Posterior cingulate gyrus (tissue), 11 donors: ENCODE data around the gene KRTAP5-7.
"Not testable (repeated sequence)": the region's sequence is repeated elsewhere in the genome, so short reads cannot be mapped to it uniquely, and the experiment has no call there.

Experiments
- DNase-seq, 10 donors: peaks; one replicate each; pipeline versions ENCODE4 v3.0.0 to v3.0.0-alpha.2; 2020 to 2021; ENCODE audit warnings: mixed read lengths in 3 of 10
- intact Hi-C: fragments of 100-400 bp; cut with DNase I; formaldehyde crosslinking; loops from one replicate; pipeline ENCODE4 v1.15.1; 2023

The KRTAP5-7 gene, protein sequence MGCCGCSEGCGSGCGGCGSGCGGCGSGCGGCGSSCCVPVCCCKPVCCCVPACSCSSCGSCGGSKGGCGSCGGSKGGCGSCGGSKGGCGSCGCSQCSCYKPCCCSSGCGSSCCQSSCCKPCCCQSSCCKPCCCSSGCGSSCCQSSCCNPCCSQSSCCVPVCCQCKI

DNA sequence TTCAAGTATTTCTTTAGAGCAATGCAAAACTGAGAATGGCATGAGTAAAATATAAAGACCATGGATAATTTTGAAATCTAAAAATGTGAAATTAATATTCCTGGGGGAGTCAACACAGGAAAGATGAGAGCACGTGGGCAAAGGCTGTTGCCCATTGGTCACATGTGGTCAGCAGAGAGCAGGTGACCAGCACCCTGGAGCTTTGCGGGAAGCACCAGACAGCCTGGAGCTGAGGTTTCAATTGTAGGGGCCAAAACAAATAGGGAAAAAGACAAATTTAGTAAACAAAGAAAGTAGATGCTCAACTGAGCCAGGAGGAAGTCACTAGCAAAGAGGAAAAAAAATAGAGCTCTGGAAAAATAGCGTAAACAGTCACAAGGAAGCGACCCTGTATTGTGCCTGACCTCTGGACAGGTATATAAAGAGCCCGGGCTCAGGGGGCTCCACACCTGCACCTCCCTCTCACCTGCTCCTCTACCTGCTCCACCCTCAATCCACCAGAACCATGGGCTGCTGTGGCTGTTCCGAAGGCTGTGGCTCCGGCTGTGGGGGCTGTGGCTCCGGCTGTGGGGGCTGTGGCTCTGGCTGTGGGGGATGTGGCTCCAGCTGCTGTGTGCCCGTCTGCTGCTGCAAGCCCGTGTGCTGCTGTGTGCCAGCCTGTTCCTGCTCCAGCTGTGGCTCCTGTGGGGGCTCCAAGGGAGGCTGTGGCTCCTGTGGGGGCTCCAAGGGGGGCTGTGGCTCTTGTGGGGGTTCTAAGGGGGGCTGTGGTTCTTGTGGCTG lies at the start of gene KRTAP5-7:
Gene KRTAP5-7, plus strand, starts transcription at position 472 of the 780 bp plus-strand sequence. Its CDS starts 34 bp downstream, at position 506.
- DNase-seq, intact Hi-C loops: not testable (repeated sequence)

DNA sequence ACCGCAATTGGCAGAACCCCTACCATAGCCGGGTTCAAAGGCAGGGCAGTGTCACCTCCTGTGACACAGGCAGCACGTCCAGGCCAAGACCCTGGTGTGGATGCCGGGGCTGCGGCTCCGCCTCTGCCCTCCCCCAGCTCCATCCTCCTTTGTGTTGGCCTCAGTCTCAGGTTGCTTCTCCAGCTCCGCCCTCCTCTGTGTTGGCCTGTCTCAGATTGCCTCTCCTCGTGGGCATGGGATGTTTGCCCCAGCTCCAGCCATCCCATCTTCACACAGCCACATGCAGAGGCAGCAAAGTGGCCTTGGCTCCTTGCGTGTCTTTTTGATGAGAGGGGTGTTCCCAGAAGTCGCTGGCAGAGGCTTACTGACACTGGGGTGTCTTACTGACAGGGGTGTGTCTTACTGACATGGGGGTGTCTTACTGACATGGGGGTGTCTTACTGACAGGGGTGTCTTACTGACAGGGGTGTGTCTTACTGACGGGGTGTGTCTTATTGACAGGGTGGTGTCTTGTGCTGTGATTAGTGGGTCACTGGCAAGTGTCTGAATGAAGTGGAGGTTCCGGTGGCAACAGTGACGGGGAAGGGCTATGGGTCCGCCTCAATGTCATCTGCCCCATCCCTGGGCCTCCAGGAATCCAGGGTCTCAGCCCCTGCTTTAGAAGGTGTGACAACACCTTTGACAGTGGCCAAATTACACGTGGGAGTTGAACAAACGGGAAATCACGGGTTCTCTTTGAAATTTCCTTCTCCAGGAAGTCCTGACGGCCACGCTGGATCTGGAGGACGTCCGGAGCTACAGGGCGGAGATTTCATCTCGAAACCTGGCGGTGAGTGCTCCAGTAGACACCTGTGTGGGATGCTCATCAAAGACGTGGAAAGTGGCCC lies 49.2 kb upstream of the KRTAP5-7 start:
- intact Hi-C loops: no loop called here

DNA sequence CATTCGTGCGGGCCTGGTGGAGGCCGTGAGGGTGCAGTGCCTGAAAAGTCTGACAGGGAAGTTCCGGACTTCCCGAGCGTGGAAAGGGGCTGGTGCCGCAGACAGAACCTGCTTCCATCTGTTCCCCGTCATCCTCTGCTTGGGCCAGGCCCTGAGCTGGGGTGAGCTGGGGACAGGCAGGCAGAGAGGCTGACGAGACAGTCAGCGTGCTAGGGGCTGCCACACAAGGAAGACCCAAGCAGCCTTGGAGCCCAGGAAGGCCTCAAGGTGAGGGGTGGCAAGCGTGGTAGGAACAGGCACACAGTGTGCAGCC lies 48.6 kb upstream of the KRTAP5-7 start:
- intact Hi-C loops: no loop called here
- DNase-seq: peak in 3 of 10 donors; percentile 21 to 82 (median 70)

More for the DNA sequence above, 49.2 kb upstream of the KRTAP5-7 start:
- DNase-seq: peak in 4 of 10 donors; percentile 13 to 58 (median 34)

DNA sequence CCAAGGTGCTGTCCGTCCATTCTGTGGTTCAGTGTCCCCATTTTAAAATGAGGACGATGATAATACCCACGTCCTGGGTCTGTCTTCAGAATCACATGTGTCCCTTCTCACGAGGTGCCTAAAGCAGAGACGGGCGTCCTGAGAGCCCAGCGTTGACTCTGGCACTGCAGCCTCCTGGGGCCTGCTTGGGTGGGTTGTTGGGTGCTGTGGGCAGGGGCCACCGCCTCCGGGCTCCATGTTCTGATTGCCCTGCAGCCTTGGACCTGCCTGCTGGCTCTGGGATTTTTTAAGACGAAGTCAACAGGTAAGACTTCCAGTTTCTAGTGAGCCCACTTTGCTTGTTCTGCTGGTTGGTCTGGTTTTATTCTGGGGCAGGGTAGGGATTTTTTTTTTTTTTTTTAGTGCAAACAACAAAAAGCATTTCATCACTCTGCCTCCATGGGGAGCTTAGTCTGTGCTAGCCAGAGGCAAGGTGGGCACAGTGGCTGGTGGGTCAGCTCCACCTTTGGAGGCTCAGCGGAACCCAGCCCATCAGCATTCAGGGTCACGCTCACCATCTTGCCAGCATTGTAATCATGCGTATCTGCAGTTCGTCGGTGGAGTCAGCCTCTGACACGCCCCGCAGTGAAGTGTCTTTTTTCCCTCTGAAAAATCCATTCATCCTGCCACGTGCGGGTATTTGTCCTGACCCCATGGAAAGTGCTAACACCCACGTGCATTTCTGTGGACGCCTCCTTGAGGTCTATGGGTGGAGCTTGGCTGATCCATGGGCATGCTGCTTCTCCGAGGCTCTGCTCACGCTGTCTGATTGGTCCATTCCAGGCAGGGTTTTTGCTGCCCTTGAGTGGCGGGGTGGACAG lies 45.7 kb upstream of the KRTAP5-7 start:
- intact Hi-C loops: no loop called here
- peak in 3 of 10 donors; percentile 36 to 50 (median 43) for DNase-seq

DNA sequence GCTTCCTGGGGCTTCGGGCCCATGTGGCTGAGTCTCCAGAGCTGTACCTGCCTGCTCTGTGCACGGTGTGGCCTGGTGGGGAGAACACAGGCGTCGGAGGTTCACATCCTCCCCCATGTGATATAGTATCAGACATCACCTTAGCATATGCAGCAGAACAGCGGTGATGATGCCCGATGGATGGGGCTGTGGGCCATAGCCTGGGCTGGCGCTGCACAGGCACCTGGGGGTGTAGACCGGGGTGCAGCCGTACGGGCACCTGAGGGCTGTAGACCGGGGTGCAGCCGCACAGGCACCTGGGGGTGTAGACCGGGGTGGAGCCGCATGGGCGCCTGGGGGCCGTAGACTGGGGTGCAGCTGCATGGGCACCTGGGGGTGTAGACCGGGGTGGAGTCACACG lies 44.9 kb upstream of the KRTAP5-7 start:
- DNase-seq: peak in 2 of 10 donors; percentile 55 to 67
- intact Hi-C loops: no loop called here

DNA sequence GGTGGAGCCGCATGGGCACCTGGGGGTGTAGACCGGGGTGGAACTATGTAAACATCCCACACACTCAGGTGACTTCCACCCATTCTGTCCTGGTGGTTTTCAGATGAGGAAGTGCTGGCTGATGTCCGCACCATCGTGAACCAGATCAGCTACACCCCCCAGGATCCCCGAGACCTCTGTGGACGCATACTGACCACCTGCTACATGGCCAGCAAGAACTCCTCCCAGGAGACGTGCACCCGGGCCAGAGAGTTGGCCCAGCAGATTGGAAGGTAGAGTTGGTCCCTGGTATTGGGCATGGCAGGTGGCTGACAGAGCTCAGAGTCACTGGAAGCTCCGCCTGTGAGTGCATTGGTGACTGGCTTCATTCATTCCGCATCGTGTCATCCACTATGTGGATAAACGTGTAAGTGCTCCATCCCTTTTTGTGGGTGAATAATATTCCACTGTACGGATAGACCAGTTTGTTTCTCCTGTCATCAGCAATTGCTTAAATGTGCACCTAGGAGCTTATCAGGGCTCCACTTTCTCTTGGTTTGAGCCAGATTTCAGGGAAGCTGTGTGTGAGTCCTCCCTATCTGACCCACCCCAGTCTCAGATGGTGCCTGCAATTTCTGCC lies 44.2 kb upstream of the KRTAP5-7 start:
- intact Hi-C loops: no loop called here
- peak in 2 of 10 donors; percentile 32 to 49 for DNase-seq

DNA sequence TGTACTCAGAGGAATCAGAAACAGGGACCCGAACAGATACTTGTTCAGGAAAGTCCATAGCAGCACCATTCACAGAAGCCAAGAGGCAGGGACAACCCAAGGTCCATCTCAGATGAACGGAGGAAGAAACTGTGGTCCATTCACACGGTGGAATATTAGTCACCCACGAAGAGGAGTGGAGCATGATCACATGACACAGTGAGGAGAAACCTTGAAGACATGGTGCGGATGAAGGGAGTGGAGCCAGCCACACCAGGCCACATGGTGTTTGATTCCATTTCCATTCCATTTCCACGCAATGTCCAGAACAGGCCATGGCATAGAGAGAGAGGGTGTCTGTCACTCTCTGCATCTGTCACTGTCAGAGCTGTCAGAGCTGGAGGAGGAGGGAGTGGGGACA lies 43.4 kb upstream of the KRTAP5-7 start:
- intact Hi-C loops: no loop called here
- DNase-seq: peak in 1 of 10 donors; percentile 6

DNA sequence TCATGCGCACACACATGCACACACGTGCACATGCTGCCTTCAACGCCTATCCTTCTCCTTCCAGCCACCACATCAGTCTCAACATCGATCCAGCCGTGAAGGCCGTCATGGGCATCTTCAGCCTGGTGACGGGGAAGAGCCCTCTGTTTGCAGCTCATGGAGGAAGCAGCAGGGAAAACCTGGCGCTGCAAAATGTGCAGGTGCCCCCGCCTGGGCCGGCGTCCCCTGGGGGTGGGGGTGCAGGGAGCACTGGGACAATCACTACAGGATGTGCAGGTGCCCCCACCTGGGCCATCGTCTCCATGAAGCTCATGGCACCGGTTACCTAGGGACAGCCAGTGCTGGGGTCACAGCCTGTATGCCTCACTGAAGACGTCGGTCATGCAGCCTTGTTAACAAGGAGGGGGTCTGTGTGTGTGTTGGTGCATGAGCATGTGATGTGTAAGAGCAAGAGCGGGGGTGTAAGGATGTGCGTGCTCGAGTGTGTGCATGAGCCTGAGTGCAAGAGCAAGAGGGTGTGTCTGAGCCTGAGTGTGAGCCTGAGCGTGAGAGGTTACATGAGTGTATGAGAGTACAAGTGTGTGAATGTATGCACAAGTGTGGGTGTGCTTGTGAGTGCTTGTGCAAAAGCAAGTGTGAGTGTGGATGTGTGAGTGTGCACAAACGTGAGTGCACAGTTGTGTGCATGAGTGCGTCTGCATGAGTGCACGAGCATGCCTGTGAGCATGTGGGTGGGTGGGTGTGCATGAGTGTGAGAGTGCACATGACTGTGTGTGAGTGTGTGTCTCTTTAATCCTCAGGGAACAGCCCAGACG lies 42.6 kb upstream of the KRTAP5-7 start:
- intact Hi-C loops: no loop called here

DNA sequence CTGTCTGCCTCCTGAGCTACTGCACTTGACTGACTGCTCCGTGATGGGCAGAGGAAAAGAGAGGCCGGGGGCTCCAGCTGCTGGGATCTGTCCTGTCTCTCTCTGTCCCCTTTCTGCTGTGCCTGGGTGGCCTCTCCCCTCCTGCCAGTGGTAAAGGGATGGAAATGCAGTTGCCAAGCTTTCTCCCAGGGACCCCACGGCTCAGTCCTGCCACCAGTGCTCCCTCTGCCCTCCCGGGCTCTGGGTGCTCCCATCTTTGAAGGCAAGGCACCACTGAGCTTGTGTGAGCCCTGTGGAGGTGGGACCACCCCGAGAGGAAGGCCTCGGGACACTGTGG lies 42.0 kb upstream of the KRTAP5-7 start:
- peak in 2 of 10 donors; percentile 30 to 65 for DNase-seq
- intact Hi-C loops: no loop called here

More for the DNA sequence above, 42.6 kb upstream of the KRTAP5-7 start:
- DNase-seq: peak in 2 of 10 donors; percentile 58 to 62

DNA sequence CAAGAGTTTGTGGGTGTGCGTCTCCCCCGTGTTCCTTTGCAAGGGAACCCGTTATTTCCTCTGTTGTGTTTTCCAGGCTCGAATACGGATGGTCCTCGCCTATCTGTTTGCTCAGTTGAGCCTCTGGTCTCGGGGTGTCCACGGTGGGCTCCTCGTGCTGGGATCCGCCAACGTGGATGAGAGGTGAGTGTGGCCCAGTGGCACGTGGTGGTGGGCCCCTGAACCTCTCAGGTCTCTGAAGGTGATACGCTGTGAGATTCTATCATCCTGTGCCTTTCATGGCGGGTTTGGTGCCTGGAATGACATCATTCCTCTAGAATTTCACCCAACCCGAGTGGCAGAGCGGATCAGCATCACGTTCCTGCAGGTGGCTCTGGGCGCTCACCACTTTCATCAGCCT lies 41.6 kb upstream of the KRTAP5-7 start:
- peak in 2 of 10 donors; percentile 73 to 76 for DNase-seq
- intact Hi-C loops: no loop called here

DNA sequence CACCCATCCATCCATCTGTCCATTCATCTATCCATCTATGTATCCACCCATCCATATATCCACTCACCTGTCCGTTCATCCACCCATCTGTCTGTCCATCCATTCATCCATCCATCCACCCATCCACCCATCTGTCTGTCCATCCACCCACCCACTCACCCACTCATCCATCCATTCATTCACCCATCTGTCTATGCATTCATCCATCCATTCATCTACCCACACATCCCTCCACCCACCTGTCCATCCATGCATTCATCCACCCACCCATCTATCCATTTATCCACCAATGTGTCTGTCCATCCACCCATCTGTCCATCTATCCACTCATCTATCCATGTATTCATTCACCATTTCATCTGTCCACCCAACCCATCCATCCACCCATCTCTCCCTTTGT lies 40.7 kb upstream of the KRTAP5-7 start:
- DNase-seq: no peak
- intact Hi-C loops: no loop called here

DNA sequence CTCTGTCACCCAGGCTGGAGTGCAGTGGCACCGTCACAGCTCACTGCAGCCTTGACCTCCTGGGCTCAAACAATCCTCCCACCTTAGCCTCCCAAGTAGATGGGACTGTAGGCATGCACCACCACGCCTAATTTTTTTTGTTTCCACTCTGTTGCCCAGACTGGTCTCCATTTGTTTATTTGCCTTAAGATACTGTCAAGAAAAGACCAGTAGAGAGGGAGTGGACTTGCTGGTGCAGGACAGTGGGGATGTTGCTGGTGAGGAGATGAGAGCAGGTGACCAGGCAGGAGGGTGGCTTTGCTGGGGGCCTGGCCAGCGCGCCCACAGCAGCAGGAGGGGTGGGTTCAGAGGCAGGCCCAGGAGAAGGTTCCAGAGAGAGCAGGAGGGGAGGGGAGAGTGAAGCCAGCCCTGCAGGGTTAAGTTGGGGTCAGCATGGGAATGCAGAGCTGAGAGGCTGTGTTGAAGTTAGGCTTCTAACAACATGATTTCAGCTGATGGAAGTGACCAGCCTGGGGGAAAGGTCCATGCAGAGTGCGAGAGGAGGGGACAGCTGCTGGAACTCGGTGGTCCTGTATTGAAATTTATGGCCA lies 38.3 kb upstream of the KRTAP5-7 start:
- intact Hi-C loops: no loop called here
- no peak for DNase-seq

DNA sequence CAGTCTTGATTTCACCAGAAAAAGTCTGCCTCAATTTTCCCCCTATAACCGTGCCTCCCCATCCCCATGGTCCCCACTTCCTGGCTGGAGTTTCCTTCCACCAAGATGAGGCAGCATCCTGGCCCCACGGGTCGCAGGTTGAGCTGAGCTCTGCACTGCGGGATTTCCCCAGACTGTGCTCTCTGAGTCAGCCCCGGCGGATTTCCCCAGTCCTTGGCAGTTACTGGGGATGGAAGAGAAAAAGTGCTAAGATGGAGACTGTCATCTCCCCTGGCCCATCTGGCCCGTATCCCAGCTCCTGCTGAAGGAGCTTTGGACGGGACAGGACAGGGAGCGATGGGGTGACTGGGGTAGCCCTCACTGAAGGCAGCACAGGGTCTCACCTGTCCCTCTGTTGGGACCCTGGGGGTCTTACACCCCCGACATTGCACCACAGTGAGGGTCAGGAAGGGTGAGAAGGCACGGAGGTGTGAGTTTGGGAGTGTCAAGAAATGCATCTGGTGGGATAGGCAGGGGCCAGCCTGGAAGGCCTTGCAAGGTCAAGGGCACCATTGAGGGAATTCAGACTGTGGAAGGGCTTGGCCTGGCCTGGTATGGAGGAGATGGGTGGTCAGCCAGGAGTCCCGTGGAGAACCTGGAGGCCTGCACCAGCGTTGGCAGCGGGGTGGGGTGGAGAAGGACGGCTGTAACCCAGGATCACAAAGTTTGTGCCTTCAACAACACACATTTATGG lies 37.6 kb upstream of the KRTAP5-7 start:
- intact Hi-C loops: no loop called here

DNA sequence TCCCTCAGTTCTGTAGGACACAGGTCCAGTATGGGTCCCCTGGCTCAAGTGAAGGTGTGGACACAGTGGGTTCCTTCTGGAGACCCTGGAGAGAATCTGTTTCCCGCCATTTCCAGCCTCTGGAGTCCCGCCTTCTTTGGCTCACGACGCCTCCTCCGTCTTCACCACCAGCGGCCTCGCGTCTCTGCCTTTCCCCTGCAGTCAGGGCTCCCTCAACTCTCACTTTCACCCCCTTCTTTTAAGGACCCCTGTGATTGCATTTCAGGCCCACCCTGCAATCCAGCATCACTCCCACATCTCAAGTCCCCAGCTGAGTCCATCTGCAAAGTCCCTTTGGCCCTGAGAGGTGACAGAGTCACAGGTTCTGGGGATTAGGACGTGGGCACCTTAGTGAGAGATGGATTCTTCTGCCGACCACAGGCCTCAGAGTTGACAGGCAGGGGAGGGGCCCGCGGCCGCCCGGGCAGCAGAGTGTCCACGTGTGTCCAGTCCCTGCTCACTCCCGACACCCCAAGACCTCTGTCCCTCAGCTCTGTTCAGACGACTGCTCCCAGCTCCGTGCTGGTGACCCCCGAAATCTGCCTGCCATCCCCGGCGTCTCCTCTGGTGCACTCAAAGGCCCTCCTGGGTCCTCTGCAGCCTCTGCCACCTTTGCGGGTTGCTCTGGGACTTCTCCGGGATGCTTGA lies 36.9 kb upstream of the KRTAP5-7 start:
- intact Hi-C loops: no loop called here

More for the DNA sequence above, 37.6 kb upstream of the KRTAP5-7 start:
- no peak for DNase-seq

DNA sequence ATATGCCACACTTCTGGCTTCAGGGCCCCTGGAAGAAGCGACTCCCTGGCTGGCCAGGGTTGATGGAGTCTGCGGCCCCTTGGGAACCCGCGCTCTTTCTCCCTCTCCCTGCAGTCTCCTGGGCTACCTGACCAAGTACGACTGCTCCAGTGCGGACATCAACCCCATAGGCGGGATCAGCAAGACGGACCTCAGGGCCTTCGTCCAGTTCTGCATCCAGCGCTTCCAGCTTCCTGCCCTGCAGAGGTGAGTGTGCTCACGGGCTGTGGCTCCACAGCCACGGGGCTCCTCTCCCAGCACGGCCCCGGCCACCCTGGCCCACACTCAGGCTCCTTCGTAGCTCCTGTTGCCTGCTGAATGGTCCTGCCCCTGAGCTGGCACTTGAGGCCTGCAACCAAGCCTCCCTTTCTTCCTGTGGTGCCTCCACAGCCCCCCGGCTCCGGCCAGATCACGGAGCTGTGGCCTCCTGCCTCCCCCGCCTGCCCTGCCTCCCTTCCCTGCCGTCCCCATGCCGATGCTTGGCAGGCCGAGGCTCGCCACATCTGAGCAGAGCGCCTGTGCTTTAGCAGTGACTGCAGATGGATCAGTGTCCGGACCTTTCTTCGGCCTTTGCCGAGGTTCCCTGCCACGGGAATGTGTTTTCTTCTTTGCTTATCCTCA lies 36.2 kb upstream of the KRTAP5-7 start:
- intact Hi-C loops: no loop called here
- peak in 1 of 10 donors; percentile 72 for DNase-seq

More for the DNA sequence above, 36.9 kb upstream of the KRTAP5-7 start:
- no peak for DNase-seq

DNA sequence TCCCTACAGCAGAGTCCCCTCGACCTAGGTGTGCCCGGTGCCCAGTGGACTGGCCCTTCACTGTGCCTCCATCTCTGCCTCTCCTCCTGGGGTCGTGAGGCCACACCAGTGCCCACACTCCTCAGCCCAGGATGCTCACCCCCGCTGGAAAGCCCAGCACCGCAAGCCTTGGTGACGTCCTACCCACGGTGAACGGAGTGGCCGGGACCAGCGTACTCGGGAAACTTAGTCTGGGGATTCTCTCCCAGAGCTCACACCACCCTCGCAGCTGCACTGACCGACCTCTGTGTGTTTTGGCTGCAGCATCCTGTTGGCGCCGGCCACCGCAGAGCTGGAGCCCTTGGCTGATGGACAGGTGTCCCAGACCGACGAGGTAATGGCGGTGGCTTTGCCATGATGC lies 35.5 kb upstream of the KRTAP5-7 start:
- peak in 1 of 10 donors; percentile 68 for DNase-seq
- intact Hi-C loops: no loop called here

DNA sequence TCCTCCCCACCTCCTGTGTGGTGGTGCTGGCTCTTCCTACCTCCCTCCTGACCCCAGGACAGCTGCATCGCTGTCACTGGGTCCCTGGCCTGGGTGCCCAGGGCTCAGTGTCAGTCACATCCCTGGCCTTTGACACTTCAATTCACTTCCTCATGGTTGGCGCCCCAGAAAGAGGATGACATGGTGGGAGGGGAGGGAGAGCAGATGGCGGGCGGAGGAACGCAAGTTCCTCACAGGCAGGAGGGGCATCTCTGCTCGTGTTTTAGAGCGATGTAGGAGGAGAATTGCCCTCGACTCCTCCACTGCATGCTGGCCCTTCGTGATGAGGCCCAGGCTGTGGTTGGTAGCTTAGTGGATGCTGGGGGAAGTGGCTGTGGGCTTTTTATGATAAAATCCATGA lies 35.1 kb upstream of the KRTAP5-7 start:
- intact Hi-C loops: no loop called here
- DNase-seq: no peak
